CD1c-positive myeloid dendritic cell (primary cell): ENCODE data around the gene SEPHS2.
"Not testable (repeated sequence)": the region's sequence is repeated elsewhere in the genome, so short reads cannot be mapped to it uniquely, and the experiment has no call there.

Experiments
- DNase-seq: peaks from one replicate; pipeline ENCODE4 v3.0.0-alpha.2; 2016; ENCODE audit errors: extremely low spot score

SEPHS2 gene

DNA sequence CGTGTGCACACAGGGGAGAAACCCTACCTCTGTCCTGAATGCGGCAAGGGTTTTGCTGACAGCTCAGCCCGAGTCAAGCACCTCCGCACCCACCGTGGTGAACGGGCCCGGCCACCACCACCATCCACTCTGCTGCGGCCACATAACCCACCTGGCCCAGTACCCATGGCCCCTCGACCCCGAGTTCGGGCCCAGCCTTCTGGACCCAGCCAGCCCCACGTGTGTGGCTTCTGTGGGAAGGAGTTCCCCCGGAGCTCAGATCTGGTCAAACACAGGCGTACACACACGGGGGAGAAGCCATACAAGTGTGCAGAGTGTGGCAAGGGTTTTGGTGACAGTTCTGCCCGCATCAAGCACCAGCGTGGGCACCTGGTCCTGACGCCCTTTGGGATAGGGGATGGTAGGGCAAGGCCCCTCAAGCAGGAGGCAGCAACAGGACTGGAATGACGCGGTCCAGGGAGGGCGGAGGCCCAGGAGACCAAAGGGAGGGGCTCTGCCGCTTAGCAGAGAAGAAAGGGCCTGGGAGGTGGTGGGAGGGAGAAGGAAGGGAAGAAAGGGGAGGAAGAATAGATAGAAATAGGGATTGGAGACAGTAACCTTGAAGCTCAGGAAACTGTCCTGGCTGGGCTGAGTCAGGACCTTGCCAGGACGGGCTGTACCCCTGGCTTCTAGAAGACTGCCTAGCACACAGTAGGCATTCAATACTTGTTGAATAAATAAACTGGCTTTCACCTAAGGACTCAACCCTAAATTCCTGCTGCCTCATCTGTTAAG, 46.8 kb downstream of the SEPHS2 start:
- DNase-seq: no peak

DNA sequence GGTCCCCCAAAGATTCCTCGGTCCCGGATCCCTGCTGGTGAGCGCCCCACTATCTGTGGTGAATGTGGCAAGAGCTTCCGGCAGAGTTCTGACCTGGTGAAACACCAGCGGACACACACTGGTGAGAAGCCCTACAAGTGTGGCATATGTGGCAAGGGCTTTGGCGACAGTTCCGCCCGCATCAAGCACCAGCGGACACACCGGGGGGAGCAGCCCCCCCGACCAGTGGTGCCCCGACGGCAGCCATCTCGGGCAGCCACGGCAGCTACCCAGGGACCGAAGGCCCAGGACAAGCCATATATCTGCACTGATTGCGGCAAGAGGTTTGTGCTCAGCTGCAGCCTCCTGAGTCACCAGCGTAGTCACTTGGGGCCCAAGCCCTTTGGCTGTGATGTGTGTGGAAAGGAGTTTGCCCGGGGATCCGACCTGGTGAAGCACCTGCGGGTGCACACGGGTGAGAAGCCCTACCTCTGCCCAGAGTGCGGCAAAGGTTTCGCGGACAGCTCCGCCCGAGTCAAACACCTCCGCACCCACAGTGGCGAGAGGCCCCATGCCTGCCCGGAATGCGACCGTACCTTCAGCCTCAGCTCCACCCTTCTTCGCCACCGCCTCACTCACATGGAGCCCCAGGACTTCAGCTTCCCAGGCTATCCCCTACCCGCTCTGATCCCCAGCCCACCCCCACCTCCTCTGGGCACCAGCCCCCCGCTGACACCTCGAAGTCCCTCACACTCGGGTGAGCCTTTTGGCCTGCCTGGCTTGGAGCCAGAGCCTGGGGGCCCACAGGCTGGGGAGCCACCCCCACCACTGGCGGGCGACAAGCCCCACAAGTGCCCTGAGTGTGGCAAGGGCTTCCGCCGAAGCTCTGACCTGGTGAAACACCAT, 47.7 kb downstream of the SEPHS2 start:
- DNase-seq: no peak

DNA sequence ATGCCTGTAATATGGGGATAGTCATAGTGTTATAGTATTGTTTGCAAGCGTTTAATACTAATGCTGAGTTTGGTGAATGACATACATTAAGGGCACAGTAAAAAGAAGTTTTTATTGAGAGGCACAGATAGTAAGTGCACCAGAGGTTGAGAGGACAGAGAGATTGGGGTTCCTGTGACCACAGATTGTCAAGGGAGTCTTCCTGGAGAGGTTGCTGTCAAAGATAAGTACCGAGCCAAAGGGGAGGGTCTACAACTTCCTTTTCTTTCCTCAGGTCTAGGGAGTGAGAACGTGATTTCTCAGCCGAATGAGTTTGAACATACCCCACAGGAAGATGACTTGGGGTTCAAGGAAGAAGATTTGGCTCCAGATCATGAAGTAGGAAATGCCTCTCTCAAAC, 48.6 kb downstream of the SEPHS2 start:
- no peak for DNase-seq

- DNase-seq: not testable (repeated sequence)
Measured at GRCh38 chr16:30396627-30397026, 49.0 kb downstream of the SEPHS2 start.

DNA sequence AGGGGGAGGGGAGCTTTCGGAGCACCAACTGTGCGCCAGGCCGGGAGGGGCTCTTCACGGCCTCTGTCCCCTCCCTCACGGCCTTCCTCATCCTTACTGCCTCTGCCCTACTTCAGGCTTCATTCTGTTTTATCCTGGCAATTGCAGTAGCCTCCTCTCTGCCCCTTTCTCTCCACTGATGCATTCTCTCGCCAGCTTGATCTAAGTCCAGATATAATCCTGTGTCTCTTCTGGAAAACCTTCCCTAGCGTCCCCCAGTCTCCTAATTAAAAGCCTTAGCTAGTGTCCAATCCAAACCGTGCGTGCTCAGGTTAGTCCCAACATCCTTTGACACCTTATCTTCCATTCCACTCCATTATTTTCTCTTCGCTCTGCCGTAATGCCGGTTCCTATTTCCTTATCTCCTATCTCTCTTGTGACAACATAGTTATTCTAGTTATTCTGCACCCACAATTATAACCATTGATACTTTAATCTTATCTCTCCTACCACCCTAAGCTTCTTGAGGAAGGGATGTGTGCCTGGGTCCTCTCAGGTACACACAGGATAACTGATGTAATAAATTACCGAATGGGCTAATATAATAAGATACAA, 49.6 kb downstream of the SEPHS2 start:
- DNase-seq: no peak

DNA sequence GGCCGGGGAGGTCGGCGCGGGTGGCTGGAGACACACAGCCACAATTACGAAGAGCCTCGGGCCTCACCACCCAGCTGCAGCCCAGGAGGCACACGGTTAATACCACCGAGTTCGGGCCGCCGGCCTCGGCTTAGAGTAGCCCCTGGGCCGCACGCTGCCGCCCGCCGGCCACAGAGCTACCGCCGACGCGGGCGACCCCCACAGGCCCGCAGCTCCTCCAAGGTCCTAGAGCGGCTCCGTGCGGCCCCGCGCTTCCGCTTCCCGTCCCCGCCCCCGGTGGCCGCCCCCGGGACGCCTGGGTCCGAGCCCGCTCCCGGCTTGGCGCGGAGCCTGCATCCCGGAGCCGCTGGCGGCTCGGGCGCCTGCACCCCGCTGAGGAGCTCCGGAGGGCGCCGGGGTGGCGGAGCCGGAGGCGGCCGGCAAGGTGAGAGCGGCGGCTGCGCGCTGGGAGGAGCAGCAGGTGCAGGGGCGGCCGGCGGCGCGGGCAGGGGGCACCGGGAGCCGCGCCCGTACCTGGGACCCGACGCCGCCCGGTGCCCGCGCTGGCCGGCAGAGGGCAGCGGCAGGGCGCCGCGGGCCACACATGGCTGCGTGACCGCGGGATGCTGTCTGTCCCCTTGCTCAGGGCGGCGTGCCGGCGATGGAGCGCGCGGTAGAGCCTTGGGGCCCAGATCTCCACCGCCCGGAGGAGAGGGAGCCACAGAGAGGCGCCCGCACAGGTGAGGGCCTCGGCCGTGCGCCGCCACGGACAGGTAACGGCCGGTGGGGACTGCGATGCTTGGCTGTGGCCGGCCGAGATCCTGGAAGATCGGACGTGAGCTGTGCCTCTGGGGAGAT, 50.3 kb downstream of the SEPHS2 start, which contains the start of gene ZNF48:
Gene ZNF48, plus strand, starts transcription at position 266 of the 837 bp plus-strand sequence. Its CDS starts 375 bp downstream, at position 641.
- peak; percentile 63 for DNase-seq

DNA sequence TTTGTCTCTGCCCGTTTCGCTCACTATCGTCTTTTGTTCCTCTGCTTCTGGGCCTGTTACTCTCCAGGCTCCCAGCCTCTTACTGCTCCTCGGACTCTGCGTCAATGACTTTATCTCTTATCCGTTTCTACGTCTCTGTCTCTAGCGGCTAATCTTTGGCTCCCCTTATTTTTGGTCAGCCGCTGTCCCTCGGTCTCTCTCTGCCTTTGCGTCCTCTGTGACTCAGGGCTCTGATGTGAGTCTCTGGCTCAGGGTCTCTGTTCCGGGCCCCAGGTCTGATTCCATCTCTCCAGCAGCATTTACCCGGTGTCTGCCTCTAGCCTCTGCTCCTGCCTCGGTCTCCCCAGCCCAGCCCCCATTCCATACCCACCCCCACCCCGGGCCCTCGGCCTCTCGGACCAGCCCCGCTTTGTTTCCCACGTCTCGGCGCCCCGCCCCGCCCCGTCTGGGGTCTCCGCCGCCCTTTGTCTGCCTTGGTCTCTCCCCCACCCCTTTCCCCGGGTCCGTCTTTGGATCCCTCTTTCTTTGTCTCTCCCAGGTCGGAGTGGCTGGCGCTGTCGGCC, 51.0 kb downstream of the SEPHS2 start:
- DNase-seq: no peak
